DMS114 treated with DMSO at 0.1 percent for 48 hours (cell line): ENCODE data around the gene EEA1.

Source experiments
- DNase-seq: peaks from one replicate; lab custom pipeline; 2025; ENCODE audit not compliant: unreplicated experiment; lab: John Stamatoyannopoulos, UW

The EEA1 gene

DNA sequence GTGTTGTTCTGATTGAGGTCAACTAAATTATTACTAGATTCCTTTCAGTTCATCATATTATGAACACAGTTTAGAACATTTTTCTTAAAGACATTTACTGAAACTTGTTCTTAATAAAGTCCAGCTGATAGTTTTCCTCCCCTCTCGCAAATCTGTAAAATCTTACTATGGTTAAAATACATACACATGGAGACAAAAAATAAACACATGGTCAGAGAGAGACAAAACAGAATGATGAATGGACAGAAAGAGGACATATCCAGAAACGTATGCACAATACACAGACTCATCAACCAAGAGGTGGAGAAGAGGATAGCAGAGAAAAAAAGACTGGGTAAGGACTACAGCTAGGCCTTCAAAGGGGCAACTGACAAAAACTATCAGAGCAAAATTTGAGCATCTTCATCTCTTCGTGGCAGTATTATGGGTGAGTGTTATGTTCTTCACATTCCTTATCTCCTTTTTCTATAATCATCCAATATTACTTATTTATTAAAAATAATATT is 38.4 kb downstream of the EEA1 start:
- no peak for DNase-seq

- DNase-seq = no peak
These were observed 43.0 kb downstream of the EEA1 start for GRCh38 chr12:92886131-92886530.

- no peak for DNase-seq
These were observed 49.3 kb downstream of the EEA1 start for GRCh38 chr12:92879698-92880322.

DNA sequence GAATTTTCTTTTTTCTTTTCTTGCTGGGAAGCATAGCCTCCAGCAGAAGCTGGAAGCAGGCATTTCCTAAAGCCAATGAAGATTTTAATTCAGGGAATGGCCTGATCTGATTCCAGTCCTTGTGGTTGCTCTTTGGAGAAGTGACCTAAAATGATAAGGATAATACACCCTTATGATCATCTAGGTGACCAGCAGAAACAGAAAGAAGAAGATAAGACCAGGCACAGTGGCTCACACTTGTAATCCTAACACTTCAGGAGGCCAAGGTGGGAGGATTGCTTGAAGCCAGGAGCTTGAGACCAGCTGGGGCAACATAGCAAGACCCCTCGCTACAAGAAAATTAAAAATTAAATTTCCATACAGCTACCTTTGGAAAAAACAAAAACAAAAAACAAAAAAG is 51.2 kb downstream of the EEA1 start:
- no peak for DNase-seq

- DNase-seq = no peak
These were observed 52.6 kb downstream of the EEA1 start for GRCh38 chr12:92876496-92876895.

DNA sequence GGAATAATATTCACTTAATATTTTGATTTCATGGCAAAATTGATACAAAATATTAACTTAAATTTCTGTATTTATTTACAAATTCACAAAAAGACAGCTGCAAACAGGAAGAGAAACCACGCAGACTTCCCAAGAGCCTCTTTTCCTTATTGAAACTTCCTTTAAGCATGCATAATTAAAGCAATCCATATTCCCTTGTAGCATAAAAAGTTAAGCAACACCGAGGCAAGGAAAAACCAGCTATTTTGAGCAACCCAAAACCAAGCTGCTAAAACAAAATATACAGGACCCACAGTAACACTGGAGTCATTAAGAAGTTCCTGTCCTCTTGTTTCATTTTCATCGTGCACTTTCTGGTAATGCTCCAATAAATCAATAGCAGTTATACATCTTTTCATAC is 58.0 kb downstream of the EEA1 start:
- no peak for DNase-seq

- DNase-seq = no peak
These were observed 62.7 kb downstream of the EEA1 start for GRCh38 chr12:92866418-92866817.

DNA sequence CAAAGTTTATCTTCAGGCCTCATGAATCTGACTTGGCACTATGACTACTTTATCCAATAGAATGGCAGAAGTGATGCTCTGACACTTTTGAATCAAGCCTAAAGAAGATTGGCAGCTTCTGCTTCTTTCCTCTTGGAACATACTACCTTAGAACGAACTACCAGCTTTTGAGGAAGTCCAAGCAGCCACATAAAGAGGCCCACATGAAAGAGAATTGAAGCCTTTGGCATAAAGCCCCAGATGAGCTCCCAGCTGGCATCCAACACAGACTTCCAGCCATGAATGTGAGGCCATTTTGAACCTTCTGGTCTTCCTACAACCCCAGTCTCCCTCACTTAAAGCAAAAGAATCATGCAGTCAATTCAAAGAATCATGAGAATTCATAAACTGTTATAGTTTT is 65.8 kb downstream of the EEA1 start:
- no peak for DNase-seq

- DNase-seq = no peak
These were observed 67.7 kb downstream of the EEA1 start for GRCh38 chr12:92861381-92861780.

DNA sequence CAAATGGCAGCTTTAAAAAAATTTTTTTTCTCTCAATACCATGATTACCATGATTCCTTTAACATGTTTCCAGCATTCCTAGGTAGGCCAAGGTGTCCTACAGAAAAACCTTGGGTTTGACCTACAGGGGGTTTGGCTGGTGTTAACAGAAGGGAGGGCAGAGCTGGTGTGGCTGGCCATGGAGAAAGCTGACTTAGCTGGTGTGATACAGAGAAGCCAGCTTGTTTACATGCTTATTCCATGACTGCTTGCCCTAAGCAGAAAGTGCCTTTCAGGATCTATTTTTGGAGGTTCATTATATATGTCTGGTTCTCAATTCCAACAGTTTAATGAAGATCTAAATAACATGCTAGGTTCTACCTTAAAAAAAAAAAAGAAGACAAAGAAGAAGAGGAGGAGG is 68.6 kb downstream of the EEA1 start:
- no peak for DNase-seq

DNA sequence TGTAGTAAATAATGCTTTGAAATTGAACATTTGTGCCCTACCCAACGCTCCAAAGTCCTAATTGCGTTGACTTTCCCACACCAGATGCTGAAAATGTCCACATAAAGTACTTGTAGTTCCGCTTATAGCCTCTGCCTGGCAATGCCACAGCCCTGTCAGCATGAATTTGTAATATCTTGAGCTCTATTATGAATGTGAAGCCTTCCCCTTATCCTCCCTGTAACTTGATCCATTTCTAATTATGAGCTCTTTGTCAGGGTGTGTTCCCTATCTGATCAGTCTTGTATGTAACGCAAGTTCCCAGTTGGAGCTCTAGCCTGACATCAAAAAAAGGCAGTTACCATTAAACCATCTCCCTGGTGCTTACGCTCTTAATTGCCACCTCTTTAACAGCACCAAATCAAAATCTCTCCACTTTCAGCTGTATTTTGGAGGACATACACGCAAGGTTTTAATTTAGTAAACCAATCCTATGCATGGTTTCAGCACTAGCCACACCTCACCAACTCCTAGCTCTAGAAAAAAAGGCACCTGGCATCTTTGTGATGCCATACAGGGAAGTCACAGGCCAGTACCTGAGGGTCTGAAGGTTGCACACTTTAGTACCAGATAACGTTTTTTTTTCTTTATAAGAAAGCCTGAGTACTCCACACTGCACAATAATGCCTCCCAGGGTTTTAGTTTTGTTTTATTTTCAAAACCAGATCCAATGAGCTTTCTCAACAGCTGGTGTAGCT is 69.3 kb downstream of the EEA1 start:
- no peak for DNase-seq

GRCh38 chr12:92857818-92858217 is 71.3 kb downstream of the EEA1 start:
- DNase-seq = no peak

GRCh38 chr12:92854344-92854743 is 74.8 kb downstream of the EEA1 start:
- no peak for DNase-seq

GRCh38 chr12:92848740-92849139 is 80.4 kb downstream of the EEA1 start:
- DNase-seq = no peak

GRCh38 chr12:92847368-92847767 is 81.7 kb downstream of the EEA1 start:
- DNase-seq = no peak

GRCh38 chr12:92845329-92845728 is 83.8 kb downstream of the EEA1 start:
- no peak for DNase-seq

DNA sequence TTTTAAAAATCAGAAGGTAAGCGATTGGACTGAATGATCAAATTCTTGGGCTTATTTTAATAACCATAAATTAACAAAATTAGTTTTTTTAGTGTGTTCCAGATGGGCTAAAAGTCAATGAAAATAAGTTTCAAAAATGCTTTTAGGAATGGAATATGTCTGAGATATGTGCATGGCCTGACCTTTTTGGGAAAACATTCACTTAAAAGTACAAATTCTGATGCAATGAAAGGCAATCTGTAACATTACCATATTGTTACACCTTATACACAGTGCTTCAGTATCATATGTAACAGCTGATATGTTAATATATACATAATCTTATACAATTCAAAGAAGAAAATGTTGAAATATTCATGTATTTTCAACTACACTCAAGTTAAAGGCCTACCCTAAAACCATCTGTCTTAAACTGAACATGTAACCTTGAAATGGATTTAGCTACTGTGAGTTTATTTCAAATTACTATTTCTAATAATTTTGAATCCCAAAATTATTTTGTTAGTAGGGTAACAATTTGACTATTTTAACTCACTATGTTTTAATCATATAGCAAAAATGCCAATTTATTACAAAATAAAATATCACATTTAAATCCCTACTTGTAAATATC is 84.8 kb downstream of the EEA1 start:
- no peak for DNase-seq

DNA sequence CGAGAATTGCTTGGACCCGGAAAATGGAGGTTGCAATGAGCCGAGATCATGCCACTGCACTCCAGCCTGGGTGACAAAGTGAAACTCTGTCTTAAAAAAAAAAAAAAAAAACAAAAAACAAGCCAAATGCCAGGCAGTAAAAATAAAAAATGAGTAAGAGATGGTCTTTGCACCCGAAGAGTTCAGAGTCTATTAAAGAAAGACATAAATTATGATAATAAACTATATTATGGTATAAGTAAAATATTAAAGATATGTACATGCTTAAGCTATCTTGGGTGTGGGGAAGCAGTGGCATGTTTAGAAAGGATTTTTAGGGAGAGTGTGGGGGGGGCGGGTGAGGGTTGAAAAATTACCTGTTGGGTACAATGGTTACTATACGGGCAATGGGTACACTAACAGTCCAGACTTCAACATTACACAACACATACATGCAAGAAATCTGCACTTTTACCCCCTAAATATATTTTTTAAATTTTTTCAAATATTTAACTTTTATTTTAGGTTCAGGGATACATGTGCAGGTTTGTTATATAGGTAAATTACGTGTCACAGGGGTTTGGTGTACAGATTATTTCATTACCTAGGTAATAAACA is 99.3 kb downstream of the EEA1 start:
- DNase-seq = no peak

DNA sequence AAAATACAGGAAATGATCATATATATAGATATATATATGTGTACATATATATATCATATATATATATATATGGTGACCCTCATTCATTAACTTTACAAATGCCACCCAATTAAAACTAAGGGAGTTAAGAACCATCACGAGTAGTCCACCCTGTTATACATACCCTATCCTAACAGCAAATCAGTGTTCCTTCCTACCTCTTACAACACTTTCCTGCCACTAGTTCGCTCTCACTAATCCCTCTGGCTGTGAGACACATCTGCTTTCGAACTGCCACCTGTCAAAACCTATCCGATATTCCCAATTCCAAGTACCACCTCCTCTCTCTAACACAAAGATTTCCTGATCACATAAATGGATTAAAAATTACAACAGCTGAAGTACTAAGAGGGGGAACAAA is 100.5 kb downstream of the EEA1 start:
- no peak for DNase-seq

DNA sequence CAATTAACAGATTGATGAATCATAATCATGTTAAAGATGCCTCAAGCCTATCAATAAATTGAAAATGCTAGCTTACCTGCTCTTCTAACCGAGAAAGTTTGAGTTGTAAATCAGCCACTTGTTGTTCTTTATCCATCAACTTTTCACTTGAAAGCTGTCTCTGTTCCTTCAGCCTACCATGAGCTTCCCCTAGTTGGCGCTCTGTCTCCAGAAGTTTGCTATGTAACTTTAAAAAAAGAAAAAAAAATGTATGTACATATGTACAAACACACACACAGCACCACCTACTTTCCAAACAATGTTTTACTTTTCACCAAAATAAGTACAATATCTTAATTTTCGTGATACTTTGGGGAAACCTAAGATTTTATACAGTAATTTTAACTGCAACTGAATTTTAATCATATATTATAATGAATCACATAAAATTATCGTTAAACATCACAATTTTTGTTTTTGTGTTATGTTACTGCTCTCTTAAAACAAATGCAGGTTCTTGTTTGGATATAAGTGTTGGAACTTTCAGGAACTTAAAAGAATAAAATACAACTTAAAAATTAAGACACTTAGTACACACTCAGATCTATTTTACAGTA is 101.2 kb downstream of the EEA1 start:
- DNase-seq = peak; percentile 69

DNA sequence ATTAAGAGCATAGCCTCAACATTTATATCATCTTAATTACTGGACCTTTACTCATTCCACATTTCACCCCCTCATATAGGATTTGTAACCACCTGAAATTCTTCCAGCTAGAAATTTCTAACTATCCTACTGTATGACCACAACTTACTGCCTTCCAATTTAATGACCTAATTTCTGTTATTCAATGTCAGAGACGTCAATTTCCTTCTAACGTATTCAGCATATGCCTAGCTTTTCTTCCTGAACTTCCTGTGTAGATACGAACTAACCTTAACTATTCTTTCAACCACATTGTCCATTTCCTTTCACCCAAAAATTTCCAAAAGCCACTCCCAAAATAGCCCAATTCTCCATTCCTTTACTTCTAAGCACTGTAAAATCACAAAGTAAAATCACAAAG is 108.0 kb downstream of the EEA1 start:
- DNase-seq = no peak

- DNase-seq = no peak
These were observed 114.5 kb downstream of the EEA1 start for GRCh38 chr12:92814584-92814983.
